Upper lobe of right lung (tissue), 1 donor: ENCODE measurements around the gene MMEL1. TPM values are rescaled to one million over a fixed set of nuclear protein-coding genes. Genes with fewer than 3 reads are reported as not detected.

ENCODE experiments used
- total RNA-seq: library from RNA; stranded (reverse); fragmentation: NEBNext Ultra II Directional; extraction: Animal tissue kit (Norgen Biotek cat#: 25700); gene quantifications from one replicate; pipeline ENCODE4 v1.2.1, GENCODE V29; 2021
- donor health status: DM: no; HTN: yes; CAD: no; lungs with severe emphysema.

MMEL1 gene
- total RNA-seq, 1 donor from 2014 or later: 3.2 TPM

Other genes with a start within 250 kb of the MMEL1 start
- 9.0 TPM for gene MORN1, start 241.5 kb downstream of the MMEL1 start, total RNA-seq
- 118 TPM for gene RER1, start 241.2 kb downstream of the MMEL1 start, total RNA-seq
- gene PEX10, start 220.5 kb downstream of the MMEL1 start, total RNA-seq: 14.6 TPM
- 2.4 TPM for gene PLCH2, start 156.7 kb downstream of the MMEL1 start, total RNA-seq
- 36.4 TPM for gene PANK4, start 106.4 kb downstream of the MMEL1 start, total RNA-seq
- gene HES5, start 102.8 kb downstream of the MMEL1 start, total RNA-seq: 1.5 TPM
- 133 TPM for gene TNFRSF14, start 76.6 kb downstream of the MMEL1 start, total RNA-seq
- 25.9 TPM for gene PRXL2B, start 46.2 kb downstream of the MMEL1 start, total RNA-seq
- gene TTC34, start 168.7 kb upstream of the MMEL1 start, total RNA-seq: 1.3 TPM